Suprapubic skin (tissue), 3 donors: ENCODE measurements around the gene RNF214.

ENCODE experiments used
- POLR2A ChIP-seq, 2 donors: fragments of 450-650 bp; IDR thresholded peaks; one replicate each; pipeline ENCODE4 v1.6.1; 2017; ENCODE audit warnings: antibody characterized with exemption in 2 of 2, mild to moderate bottlenecking in 2 of 2, moderate library complexity in 2 of 2
- TF ChIP-seq, protein P1 (sequence below), 2 donors: fragments of 200-600 bp in 1 of 2; fragments of 450-650 bp in 1 of 2; sonication (generic) in 1 of 2; IDR thresholded peaks; one replicate each; pipeline ENCODE4 v1.5.1; 2016 to 2019; ENCODE audit warnings: antibody characterized with exemption in 2 of 2, mild to moderate bottlenecking in 1 of 2, moderate library complexity in 1 of 2

DNA sequence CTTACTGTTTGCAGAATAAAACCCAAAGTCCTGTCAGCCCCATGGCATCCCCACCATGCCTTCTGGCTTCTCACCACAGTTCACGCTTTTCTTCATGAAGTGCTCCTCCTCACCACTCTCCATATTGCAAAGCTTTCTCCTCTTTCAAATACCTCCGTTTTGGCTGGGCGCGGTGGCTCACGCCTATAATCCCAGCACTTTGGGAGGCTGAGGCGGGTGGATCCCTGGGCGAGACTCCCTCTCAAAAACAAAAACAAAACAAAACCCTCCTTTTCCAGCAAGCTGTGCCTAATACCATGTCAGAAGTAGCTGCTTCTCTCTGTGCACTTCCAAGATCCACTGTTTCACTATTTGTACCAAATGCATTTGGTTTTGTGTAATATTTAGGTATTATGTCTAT, 76.8 kb downstream of the RNF214 start:
- no peak for TF ChIP-seq POLR2A (IDR thresholded peaks at IDR 0.05)
- TF ChIP-seq, protein P1, sequence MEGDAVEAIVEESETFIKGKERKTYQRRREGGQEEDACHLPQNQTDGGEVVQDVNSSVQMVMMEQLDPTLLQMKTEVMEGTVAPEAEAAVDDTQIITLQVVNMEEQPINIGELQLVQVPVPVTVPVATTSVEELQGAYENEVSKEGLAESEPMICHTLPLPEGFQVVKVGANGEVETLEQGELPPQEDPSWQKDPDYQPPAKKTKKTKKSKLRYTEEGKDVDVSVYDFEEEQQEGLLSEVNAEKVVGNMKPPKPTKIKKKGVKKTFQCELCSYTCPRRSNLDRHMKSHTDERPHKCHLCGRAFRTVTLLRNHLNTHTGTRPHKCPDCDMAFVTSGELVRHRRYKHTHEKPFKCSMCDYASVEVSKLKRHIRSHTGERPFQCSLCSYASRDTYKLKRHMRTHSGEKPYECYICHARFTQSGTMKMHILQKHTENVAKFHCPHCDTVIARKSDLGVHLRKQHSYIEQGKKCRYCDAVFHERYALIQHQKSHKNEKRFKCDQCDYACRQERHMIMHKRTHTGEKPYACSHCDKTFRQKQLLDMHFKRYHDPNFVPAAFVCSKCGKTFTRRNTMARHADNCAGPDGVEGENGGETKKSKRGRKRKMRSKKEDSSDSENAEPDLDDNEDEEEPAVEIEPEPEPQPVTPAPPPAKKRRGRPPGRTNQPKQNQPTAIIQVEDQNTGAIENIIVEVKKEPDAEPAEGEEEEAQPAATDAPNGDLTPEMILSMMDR (IDR thresholded peaks at IDR 0.05), result no peak
